ENCODE data around the gene RPUSD4.

GRCh38 chr11:126212089-126212660 lies 725 bp upstream of the RPUSD4 start:
- TF ChIP-seq CTCF (IDR thresholded peaks at IDR 0.05) (no peak), POLR2A (IDR thresholded peaks at IDR 0.05) (no peak)

All from heart left ventricle (tissue), 13 donors.